PC-9 (cell line): ENCODE measurements around the gene ANO1.

Experiments
- CTCF ChIP-seq: fragments of 200-600 bp; sonication (generic); conservative IDR thresholded peaks from 2 replicates; pipeline ENCODE4 v1.6.1; 2017; ENCODE audit warnings: mixed run types, antibody characterized with exemption, mild to moderate bottlenecking, moderate library complexity
- EZH2 ChIP-seq: fragments of 200-600 bp; sonication (generic); IDR thresholded peaks from 2 replicates; pipeline ENCODE4 v1.8.0; 2017; ENCODE audit warnings: antibody characterized with exemption, low read depth

- no peak for TF ChIP-seq CTCF
- TF ChIP-seq EZH2 = no peak
Measured at GRCh38 chr11:70117567-70118145, 39.5 kb downstream of the ANO1 start.
